ENCODE measurements around the gene IZUMO2. TPM values are rescaled to one million over a fixed set of nuclear protein-coding genes. Genes with fewer than 3 reads are reported as not detected.
A peak's percentile ranks its signal among the peaks of the same experiment; 100 is the strongest.
"Not testable (repeated sequence)": the region's sequence is repeated elsewhere in the genome, so short reads cannot be mapped to it uniquely, and the experiment has no call there.

IZUMO2 gene
- polyA plus RNA-seq, 4 donors: 0.09 TPM; not detected in 3

GRCh38 chr19:50159078-50159477 lies 4.0 kb downstream of the IZUMO2 start:
- no peaks in the 10 kb centered on the region for H3K36me3 ChIP-seq (ENCODE audit: control insufficient read depth in 3 of 3, insufficient read depth in 2 of 3, low read depth in 1 of 3, low read length in 3 of 3)
- H3K9me3 ChIP-seq (ENCODE audit: control insufficient read depth in 2 of 2, insufficient read depth in 1 of 2, low read depth in 1 of 2, low read length in 1 of 2): peaks cover 0 to 3% of the 10 kb centered on the region in 2 donors
- no peak overlapping the region for H3K4me3 ChIP-seq (ENCODE audit: low read depth in 1 of 3, low read length in 3 of 3)
- H3K27me3 ChIP-seq (ENCODE audit: control insufficient read depth in 3 of 3, insufficient read depth in 3 of 3, low read length in 3 of 3): peaks cover 0 to 11% (median 0%) of the 10 kb centered on the region in 3 donors
- no peak overlapping the region for H3K27ac ChIP-seq (ENCODE audit: low read depth in 1 of 3, low read length in 2 of 3)
- FAIRE-seq (no peak), DNase-seq (no peak)
- WGBS, 3 donors: 91 to 95% (median 95%) methylated on average over 2 of the region's 2 CpGs
- H3K4me1 ChIP-seq (ENCODE audit: control insufficient read depth in 3 of 3, insufficient read depth in 2 of 3, low read depth in 1 of 3, low read length in 2 of 3): no peaks in the 10 kb centered on the region

DNA sequence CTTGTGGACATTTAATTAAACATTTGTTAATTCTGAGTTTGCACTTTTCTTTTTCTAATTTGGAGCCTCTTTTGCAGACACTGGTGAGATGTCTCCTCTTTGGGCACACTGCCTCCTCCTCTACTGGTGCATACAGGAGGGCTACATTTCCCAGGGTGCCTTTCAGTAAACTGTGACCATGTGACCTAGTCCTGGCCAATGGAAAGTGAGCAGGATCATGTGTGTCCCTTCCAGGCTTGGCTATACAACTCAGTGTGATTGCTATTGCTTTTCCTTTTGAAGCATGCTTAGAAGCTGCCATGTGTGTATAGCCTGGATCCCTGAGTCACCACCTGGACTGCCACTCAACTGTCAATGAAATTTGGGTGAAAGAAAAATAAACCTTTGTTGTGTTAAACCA lies 4.5 kb downstream of the IZUMO2 start:
- no peak for FAIRE-seq
- no peaks in the 10 kb centered on the region for H3K36me3 ChIP-seq (ENCODE audit: control insufficient read depth in 3 of 3, insufficient read depth in 2 of 3, low read depth in 1 of 3, low read length in 3 of 3)
- H3K27me3 ChIP-seq (ENCODE audit: control insufficient read depth in 3 of 3, insufficient read depth in 3 of 3, low read length in 3 of 3): peaks cover 0 to 11% (median 0%) of the 10 kb centered on the region in 3 donors
- H3K4me1 ChIP-seq (ENCODE audit: control insufficient read depth in 3 of 3, insufficient read depth in 2 of 3, low read depth in 1 of 3, low read length in 2 of 3): no peaks in the 10 kb centered on the region
- no peak overlapping the region for H3K27ac ChIP-seq (ENCODE audit: low read depth in 1 of 3, low read length in 2 of 3)
- no peak overlapping the region for H3K4me3 ChIP-seq (ENCODE audit: low read depth in 1 of 3, low read length in 3 of 3)
- H3K9me3 ChIP-seq (ENCODE audit: control insufficient read depth in 2 of 2, insufficient read depth in 1 of 2, low read depth in 1 of 2, low read length in 1 of 2): peaks cover 0 to 3% of the 10 kb centered on the region in 2 donors
- no peak for DNase-seq

GRCh38 chr19:50155520-50156109 lies 7.5 kb downstream of the IZUMO2 start:
- Histone ChIP-seq H3K4me3 (ENCODE audit: low read depth in 1 of 3, low read length in 3 of 3) (no peak overlapping the region), H3K27ac (ENCODE audit: low read depth in 1 of 3, low read length in 2 of 3) (no peak overlapping the region), H3K9me3 (ENCODE audit: control insufficient read depth in 2 of 2, insufficient read depth in 1 of 2, low read depth in 1 of 2, low read length in 1 of 2) (peaks cover 0 to 3% of the 10 kb centered on the region in 2 donors), H3K4me1 (ENCODE audit: control insufficient read depth in 3 of 3, insufficient read depth in 2 of 3, low read depth in 1 of 3, low read length in 2 of 3) (no peaks in the 10 kb centered on the region), H3K36me3 (ENCODE audit: control insufficient read depth in 3 of 3, insufficient read depth in 2 of 3, low read depth in 1 of 3, low read length in 3 of 3) (no peaks in the 10 kb centered on the region), H3K27me3 (ENCODE audit: control insufficient read depth in 3 of 3, insufficient read depth in 3 of 3, low read length in 3 of 3) (peaks cover 0 to 9% (median 0%) of the 10 kb centered on the region in 3 donors)
- FAIRE-seq (no peak), DNase-seq (no peak)
- 72 to 83% (median 83%) methylated on average over 8 of the region's 8 CpGs for WGBS, 3 donors

DNA sequence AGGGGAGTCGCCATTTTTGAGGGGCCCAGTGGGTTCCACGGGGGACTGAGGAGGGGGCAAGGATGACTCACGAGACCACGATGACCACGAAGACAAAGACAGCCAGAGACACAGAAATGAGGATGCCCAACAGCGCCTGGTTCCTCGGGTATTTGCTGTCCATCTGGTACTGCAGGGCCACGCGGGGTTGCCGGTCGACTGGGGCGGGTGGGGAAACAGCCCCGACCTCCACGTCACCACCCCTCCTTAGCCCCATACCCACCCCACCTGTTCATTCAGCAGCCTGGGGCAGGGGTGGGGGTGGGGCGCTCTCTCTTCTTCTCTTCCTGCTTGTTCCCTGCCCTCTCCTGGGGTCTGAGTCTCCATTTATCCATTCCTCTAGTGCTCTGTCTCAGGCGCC lies 8.6 kb downstream of the IZUMO2 start:
- H3K9me3 ChIP-seq (ENCODE audit: control insufficient read depth in 2 of 2, insufficient read depth in 1 of 2, low read depth in 1 of 2, low read length in 1 of 2): peaks cover 0 to 3% of the 10 kb centered on the region in 2 donors
- H3K27me3 ChIP-seq (ENCODE audit: control insufficient read depth in 3 of 3, insufficient read depth in 3 of 3, low read length in 3 of 3): peaks cover 0 to 12% (median 0%) of the 10 kb centered on the region in 3 donors
- DNase-seq (no peak), FAIRE-seq (no peak)
- H3K36me3 ChIP-seq (ENCODE audit: control insufficient read depth in 3 of 3, insufficient read depth in 2 of 3, low read depth in 1 of 3, low read length in 3 of 3): no peaks in the 10 kb centered on the region
- no peak overlapping the region for H3K4me3 ChIP-seq (ENCODE audit: low read depth in 1 of 3, low read length in 3 of 3)
- WGBS, 3 donors: 64 to 79% (median 77%) methylated on average over 14 to 16 of the region's 16 CpGs
- no peaks in the 10 kb centered on the region for H3K4me1 ChIP-seq (ENCODE audit: control insufficient read depth in 3 of 3, insufficient read depth in 2 of 3, low read depth in 1 of 3, low read length in 2 of 3)
- no peak overlapping the region for H3K27ac ChIP-seq (ENCODE audit: low read depth in 1 of 3, low read length in 2 of 3)

- Histone ChIP-seq H3K27me3 (ENCODE audit: control insufficient read depth in 3 of 3, insufficient read depth in 3 of 3, low read length in 3 of 3) (peaks cover 0 to 14% (median 0%) of the 10 kb centered on the region in 3 donors), H3K4me3 (ENCODE audit: low read depth in 1 of 3, low read length in 3 of 3) (no peak overlapping the region), H3K9me3 (ENCODE audit: control insufficient read depth in 2 of 2, insufficient read depth in 1 of 2, low read depth in 1 of 2, low read length in 1 of 2) (peaks cover 0 to 4% of the 10 kb centered on the region in 2 donors), H3K27ac (ENCODE audit: low read depth in 1 of 3, low read length in 2 of 3) (no peak overlapping the region), H3K4me1 (ENCODE audit: control insufficient read depth in 3 of 3, insufficient read depth in 2 of 3, low read depth in 1 of 3, low read length in 2 of 3) (no peaks in the 10 kb centered on the region), H3K36me3 (ENCODE audit: control insufficient read depth in 3 of 3, insufficient read depth in 2 of 3, low read depth in 1 of 3, low read length in 3 of 3) (no peaks in the 10 kb centered on the region)
- 51 to 77% (median 51%) methylated on average over 4 of the region's 4 CpGs for WGBS, 3 donors
- FAIRE-seq (no peak), DNase-seq (no peak)
These were observed 10.5 kb downstream of the IZUMO2 start for GRCh38 chr19:50152578-50152977.

DNA sequence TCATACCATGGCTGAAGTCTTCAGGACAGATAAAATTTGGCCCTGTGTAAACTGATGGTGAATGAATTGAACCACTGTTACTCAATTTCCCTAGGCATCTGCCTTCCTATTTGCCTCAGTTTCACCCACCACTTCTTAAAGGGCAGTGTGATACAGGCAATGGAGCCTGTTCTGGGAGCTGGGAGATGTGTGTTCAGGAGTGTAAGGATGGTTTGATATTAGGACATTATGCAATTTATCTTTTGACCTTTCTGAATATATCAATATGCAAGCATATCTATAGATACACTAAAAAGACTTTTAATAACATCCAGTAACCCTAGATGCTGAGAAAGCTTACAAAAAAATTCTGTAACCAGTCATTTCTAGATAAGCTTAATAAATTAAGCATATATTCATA lies 14.6 kb downstream of the IZUMO2 start:
- no peaks in the 10 kb centered on the region for H3K36me3 ChIP-seq (ENCODE audit: control insufficient read depth in 3 of 3, insufficient read depth in 2 of 3, low read depth in 1 of 3, low read length in 3 of 3)
- H3K4me1 ChIP-seq (ENCODE audit: control insufficient read depth in 3 of 3, insufficient read depth in 2 of 3, low read depth in 1 of 3, low read length in 2 of 3): no peaks in the 10 kb centered on the region
- peaks cover 0 to 8% (median 0%) of the 10 kb centered on the region in 3 donors for H3K27me3 ChIP-seq (ENCODE audit: control insufficient read depth in 3 of 3, insufficient read depth in 3 of 3, low read length in 3 of 3)
- FAIRE-seq (no peak), DNase-seq (no peak)
- H3K4me3 ChIP-seq (ENCODE audit: low read depth in 1 of 3, low read length in 3 of 3): no peak overlapping the region
- H3K9me3 ChIP-seq (ENCODE audit: control insufficient read depth in 2 of 2, insufficient read depth in 1 of 2, low read depth in 1 of 2, low read length in 1 of 2): peaks cover 0 to 4% of the 10 kb centered on the region in 2 donors
- no peak overlapping the region for H3K27ac ChIP-seq (ENCODE audit: low read depth in 1 of 3, low read length in 2 of 3)

DNA sequence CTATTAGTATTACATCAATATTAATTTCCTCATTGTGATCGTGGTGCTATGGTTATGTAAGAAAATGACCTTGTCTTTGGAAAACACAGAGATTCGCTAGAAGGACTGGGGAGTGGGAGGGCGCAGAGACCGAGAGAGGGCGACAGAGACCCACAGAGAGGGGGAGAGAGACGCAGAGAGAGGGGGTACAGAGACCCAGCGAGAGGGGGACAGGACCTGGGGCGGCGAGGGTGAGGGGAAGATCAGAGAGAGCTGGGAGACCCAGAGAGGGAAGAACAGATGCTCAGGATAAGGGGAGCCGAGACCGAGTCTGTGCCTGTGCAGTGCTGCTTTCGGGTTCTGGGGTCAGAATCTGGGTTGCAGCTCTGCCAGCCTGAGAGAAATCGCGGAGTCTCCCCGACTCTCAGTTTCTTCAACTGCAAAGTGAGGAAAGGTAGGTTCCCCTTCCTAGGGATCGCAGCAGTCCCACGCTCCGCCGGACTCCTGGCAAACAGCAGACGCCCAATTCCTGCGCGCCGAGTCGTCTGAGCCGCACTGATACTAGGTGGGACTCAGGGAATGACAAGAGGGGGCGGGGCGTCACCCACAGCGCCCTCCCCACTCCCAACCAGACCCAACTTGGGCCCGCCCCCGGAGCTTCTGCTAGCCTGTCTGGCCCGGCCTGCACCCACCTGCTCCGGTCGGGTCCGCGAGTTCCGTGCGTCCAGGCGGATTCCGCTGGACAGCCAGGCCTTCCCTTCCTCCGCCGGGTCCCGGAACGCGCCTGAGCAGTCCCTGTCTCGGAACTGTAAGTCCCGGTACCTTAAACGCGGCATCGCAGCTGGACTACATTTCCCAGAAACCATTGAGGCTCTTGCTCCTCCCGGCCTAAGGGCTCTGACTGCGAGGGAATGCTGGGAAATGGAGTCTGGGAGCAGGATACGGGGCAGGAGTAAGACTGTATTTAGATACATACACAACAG lies 15.3 kb downstream of the IZUMO2 start:
- DNase-seq: peak; percentile 90 to 95
- WGBS, 3 donors: 1 to 2% (median 2%) methylated on average over 48 to 52 of the region's 52 CpGs
- Histone ChIP-seq H3K27ac (ENCODE audit: low read depth in 1 of 3, low read length in 2 of 3) (peak overlapping the region in 1 of 3 donors; percentile 31), H3K27me3 (ENCODE audit: control insufficient read depth in 3 of 3, insufficient read depth in 3 of 3, low read length in 3 of 3) (peaks cover 0 to 8% (median 0%) of the 10 kb centered on the region in 3 donors), H3K4me3 (ENCODE audit: low read depth in 1 of 3, low read length in 3 of 3) (peak overlapping the region in 2 of 3 donors; percentile 47 to 60), H3K4me1 (ENCODE audit: control insufficient read depth in 3 of 3, insufficient read depth in 2 of 3, low read depth in 1 of 3, low read length in 2 of 3) (no peaks in the 10 kb centered on the region), H3K9me3 (ENCODE audit: control insufficient read depth in 2 of 2, insufficient read depth in 1 of 2, low read depth in 1 of 2, low read length in 1 of 2) (peaks cover 0 to 4% of the 10 kb centered on the region in 2 donors), H3K36me3 (ENCODE audit: control insufficient read depth in 3 of 3, insufficient read depth in 2 of 3, low read depth in 1 of 3, low read length in 3 of 3) (no peaks in the 10 kb centered on the region)
- no peak for FAIRE-seq

DNA sequence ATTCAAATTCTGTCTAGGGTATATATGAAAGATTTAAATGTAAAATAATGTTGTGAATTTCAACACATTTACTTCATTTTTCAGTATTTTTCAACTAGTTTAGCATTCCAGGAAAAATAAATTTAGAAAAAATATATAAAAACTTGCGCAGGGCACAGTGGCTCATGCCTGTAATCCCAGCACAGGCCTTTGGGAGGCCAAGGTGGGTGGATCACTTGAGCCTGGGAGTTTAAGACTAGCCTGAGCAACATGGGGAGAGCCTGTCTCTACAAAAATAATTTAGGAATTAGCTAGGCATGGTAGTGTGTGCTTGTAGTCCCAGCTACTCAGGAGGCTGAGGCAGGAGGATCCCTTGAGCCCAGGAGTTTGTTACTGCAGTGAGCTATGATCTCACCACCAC lies 21.2 kb downstream of the IZUMO2 start:
- FAIRE-seq, DNase-seq: not testable (repeated sequence)
- 93 to 100% (median 96%) methylated on average over 1 of the region's 1 CpG for WGBS, 3 donors

More for the DNA sequence above, 21.2 kb downstream of the IZUMO2 start:
- H3K4me3 ChIP-seq (ENCODE audit: low read depth in 1 of 3, low read length in 3 of 3); H3K4me1 ChIP-seq (ENCODE audit: control insufficient read depth in 3 of 3, insufficient read depth in 2 of 3, low read depth in 1 of 3, low read length in 2 of 3); H3K27ac ChIP-seq (ENCODE audit: low read depth in 1 of 3, low read length in 2 of 3); H3K9me3 ChIP-seq (ENCODE audit: control insufficient read depth in 2 of 2, insufficient read depth in 1 of 2, low read depth in 1 of 2, low read length in 1 of 2); H3K27me3 ChIP-seq (ENCODE audit: control insufficient read depth in 3 of 3, insufficient read depth in 3 of 3, low read length in 3 of 3); H3K36me3 ChIP-seq (ENCODE audit: control insufficient read depth in 3 of 3, insufficient read depth in 2 of 3, low read depth in 1 of 3, low read length in 3 of 3): not testable (repeated sequence)

Measured in small intestine (tissue), 7 donors.